Sigmoid colon (tissue), 7 donors: ENCODE results near the gene IL12RB2. TPM values are rescaled to one million over a fixed set of nuclear protein-coding genes. Genes with fewer than 3 reads are reported as not detected.
"Not testable (repeated sequence)": the region's sequence is repeated elsewhere in the genome, so short reads cannot be mapped to it uniquely, and the experiment has no call there.

Source experiments
- DNase-seq: peaks from one replicate; pipeline ENCODE4 v3.0.0-alpha.2; 2019
- H3K27ac ChIP-seq, 4 donors: fragments of 200-600 bp; sonication (generic); one replicate each; pipeline ENCODE4 v1.5.1; 2016 to 2019; ENCODE audit warnings: mild to moderate bottlenecking in 1 of 4
- H3K27me3 ChIP-seq, 3 donors: fragments of 200-600 bp; sonication (generic); one replicate each; pipeline ENCODE4 v1.5.1; 2019; ENCODE audit warnings: mild to moderate bottlenecking in 1 of 3
- H3K36me3 ChIP-seq, 4 donors: fragments of 200-600 bp; sonication (generic); one replicate each; pipeline ENCODE4 v1.5.1; 2016 to 2019
- H3K4me1 ChIP-seq, 4 donors: fragments of 200-600 bp; sonication (generic); one replicate each; pipeline ENCODE4 v1.5.1; 2017 to 2019
- H3K4me3 ChIP-seq, 4 donors: fragments of 200-600 bp; sonication (generic); one replicate each; pipeline ENCODE4 v1.5.1; 2017 to 2019; ENCODE audit warnings: mild to moderate bottlenecking in 2 of 4, moderate library complexity in 1 of 4
- H3K9me3 ChIP-seq, 4 donors: fragments of 200-600 bp in 3 of 4; sonication (generic) in 3 of 4; one replicate each; pipeline versions ENCODE4 v1.5.1 to v1.6.1; 2013 to 2019
- CTCF ChIP-seq, 4 experiments: fragments of 450-650 bp in 3 of 4; fragments of 200-600 bp in 1 of 4; IDR thresholded peaks; one replicate each; pipeline ENCODE4 v1.5.1; 2016 to 2019; ENCODE audit warnings: antibody characterized with exemption in 4 of 4, mild to moderate bottlenecking in 3 of 4, moderate library complexity in 2 of 4
- EP300 ChIP-seq, 4 donors: sonication (generic); formaldehyde crosslinking; IDR thresholded peaks; one replicate each; pipeline ENCODE4 v1.6.1; 2017; ENCODE audit warnings: antibody characterized with exemption in 4 of 4
- POLR2A ChIP-seq, 2 donors: fragments of 450-650 bp; IDR thresholded peaks; one replicate each; pipeline ENCODE4 v1.6.1; 2016; ENCODE audit warnings: antibody characterized with exemption in 2 of 2, mild to moderate bottlenecking in 2 of 2, moderate library complexity in 2 of 2
- POLR2AphosphoS5 ChIP-seq, 4 donors: sonication (generic); formaldehyde crosslinking; IDR thresholded peaks; one replicate each; pipeline ENCODE4 v1.6.1; 2017; ENCODE audit warnings: antibody characterized with exemption in 4 of 4
- WGBS, 2 donors: extraction: QIAGEN DNeasy Blood & Tissue Kit; methylation state at CpG; one replicate each; pipeline ENCODE4 v1.1.7; 2013; 5-methylcytosine and 5-hydroxymethylcytosine counted together
- intact Hi-C: fragments of 100-400 bp; cut with DNase I; formaldehyde crosslinking; loops from one replicate; pipeline ENCODE4 v1.15.1; 2023
- polyA plus RNA-seq, 3 donors: library from polyadenylated mRNA; stranded (reverse); fragments of 200-250 nt; gene quantifications; one replicate each; pipeline ENCODE4 v1.2.3, GENCODE V29; 2013
- total RNA-seq, 4 donors: library from RNA; depleted of rRNA; stranded (reverse); fragments of >200 nt; gene quantifications; one replicate each; pipeline ENCODE4 v1.1.0, GENCODE V29; 2016
- donor health status: healthy with polysubstance abuse.
- donor health status: Bipolar disorder and iron deficiency.
- donor health status: healthy.

The IL12RB2 gene
- total and polyA plus RNA-seq, 7 donors: 0.99 to 2.1 (median 1.3) TPM; not detected in 3

GRCh38 chr1:67414574-67414973, 106.9 kb downstream of the IL12RB2 start:
- 90 to 93% methylated on average over 2 of the region's 2 CpGs for WGBS, 2 donors
- H3K4me3 ChIP-seq: no peak overlapping the region

GRCh38 chr1:67415041-67415440, 107.4 kb downstream of the IL12RB2 start:
- Histone ChIP-seq H3K27ac (no peak overlapping the region), H3K36me3 (peaks cover 19 to 94% (median 41%) of the 10 kb centered on the region in 4 donors), H3K27me3 (no peaks in the 10 kb centered on the region), H3K4me1 (no peaks in the 10 kb centered on the region), H3K4me3 (no peak overlapping the region), H3K9me3 (no peaks in the 10 kb centered on the region)
- TF ChIP-seq CTCF (IDR thresholded peaks at IDR 0.05) (no peak), EP300 (IDR thresholded peaks at IDR 0.05) (no peak), POLR2AphosphoS5 (IDR thresholded peaks at IDR 0.05) (no peak), POLR2A (IDR thresholded peaks at IDR 0.05) (no peak)
- no peak for DNase-seq
- intact Hi-C loops: no loop called here
- WGBS, 2 donors: 90 to 94% methylated on average over 13 of the region's 13 CpGs

More at GRCh38 chr1:67414574-67414973, 106.9 kb downstream of the IL12RB2 start:
- intact Hi-C loops: no loop called here
- Histone ChIP-seq H3K27me3 (no peaks in the 10 kb centered on the region), H3K9me3 (no peaks in the 10 kb centered on the region), H3K4me1 (no peaks in the 10 kb centered on the region), H3K36me3 (peaks cover 19 to 95% (median 45%) of the 10 kb centered on the region in 4 donors), H3K27ac (no peak overlapping the region)
- no peak for TF ChIP-seq CTCF (IDR thresholded peaks at IDR 0.05)
- TF ChIP-seq POLR2A (IDR thresholded peaks at IDR 0.05): no peak
- no peak for TF ChIP-seq EP300 (IDR thresholded peaks at IDR 0.05)
- TF ChIP-seq POLR2AphosphoS5 (IDR thresholded peaks at IDR 0.05): no peak
- no peak for DNase-seq

- H3K27ac ChIP-seq, H3K4me1 ChIP-seq, intact Hi-C loops, H3K27me3 ChIP-seq, DNase-seq, H3K4me3 ChIP-seq, H3K9me3 ChIP-seq: not testable (repeated sequence)
- 81 to 82% methylated on average over 4 of the region's 4 CpGs for WGBS, 2 donors
- peaks cover 31 to 98% (median 56%) of the 10 kb centered on the region in 4 donors for H3K36me3 ChIP-seq
Observed at GRCh38 chr1:67417733-67418132, 110.1 kb downstream of the IL12RB2 start.

DNA sequence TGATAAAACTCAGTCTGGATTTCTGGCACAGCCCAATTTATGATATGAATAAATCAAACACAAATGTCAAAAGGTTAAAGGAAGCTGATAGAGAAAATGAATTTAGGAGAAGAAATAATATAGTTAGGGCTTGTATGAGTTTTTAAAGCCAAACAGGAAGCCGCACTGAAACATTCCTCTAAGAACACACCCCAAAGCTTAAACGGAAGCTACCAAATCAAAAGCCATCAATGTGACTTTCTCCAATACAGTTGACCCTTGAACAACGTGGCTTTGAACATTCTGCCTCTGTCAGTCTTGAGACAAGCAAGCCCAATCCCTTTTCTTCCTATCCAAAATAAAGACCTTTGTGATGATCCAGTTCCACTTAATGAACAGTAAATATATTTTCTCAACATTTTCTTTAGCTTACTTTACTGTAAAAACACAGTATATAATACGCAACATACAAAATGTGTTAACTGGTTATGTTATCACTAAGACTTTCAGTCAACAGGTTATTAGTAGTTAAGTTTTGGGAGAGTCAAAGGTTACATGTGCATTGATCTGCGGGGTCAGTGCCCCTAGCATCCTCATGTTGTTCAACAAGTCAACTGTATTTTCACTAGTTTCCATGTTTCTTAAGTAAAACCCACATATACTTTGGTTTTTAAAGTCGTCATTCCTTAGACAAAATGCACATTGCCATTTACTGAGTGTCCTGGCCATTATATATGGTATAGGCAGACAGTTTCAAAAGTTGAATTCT, 111.3 kb downstream of the IL12RB2 start:
- intact Hi-C loops: no loop called here
- TF ChIP-seq CTCF (IDR thresholded peaks at IDR 0.05): no peak
- TF ChIP-seq POLR2AphosphoS5 (IDR thresholded peaks at IDR 0.05): no peak
- TF ChIP-seq EP300 (IDR thresholded peaks at IDR 0.05): no peak
- no peak for TF ChIP-seq POLR2A (IDR thresholded peaks at IDR 0.05)
- H3K4me3 ChIP-seq: no peak overlapping the region
- WGBS, 2 donors: 54 to 71% methylated on average over 6 of the region's 6 CpGs
- no peaks in the 10 kb centered on the region for H3K27me3 ChIP-seq
- no peaks in the 10 kb centered on the region for H3K9me3 ChIP-seq
- H3K36me3 ChIP-seq: peaks cover 35 to 98% (median 60%) of the 10 kb centered on the region in 4 donors
- no peak overlapping the region for H3K27ac ChIP-seq
- H3K4me1 ChIP-seq: no peaks in the 10 kb centered on the region
- DNase-seq: no peak

DNA sequence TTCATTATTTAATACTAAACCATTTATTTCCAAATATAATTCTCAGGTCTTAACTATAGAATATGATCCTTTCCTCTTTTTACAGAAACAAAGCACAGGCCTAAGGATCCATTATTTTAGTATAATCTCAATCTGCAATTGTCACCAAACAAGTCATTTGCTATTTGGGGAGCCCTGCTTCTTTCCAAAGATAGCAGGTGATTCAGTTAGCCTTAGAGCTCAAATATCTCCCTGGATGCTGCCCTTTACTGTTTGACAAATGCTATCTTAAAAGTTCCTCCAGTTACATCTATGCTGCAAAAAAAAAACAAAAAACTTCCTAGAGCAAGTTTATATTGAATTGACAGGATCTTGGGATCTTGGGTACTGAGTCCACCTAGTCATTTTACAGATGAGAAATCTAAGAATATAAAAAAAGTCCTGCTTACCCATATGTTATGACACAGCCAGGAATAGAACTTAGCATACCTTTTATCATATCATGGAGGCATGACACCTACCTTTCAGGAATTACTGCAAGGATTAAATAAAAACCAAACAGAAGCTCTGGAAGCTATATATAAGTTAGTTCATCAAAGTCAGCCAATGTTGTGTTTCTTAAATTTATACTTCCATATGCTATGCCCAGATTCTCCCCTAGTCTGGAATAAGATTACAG, 113.3 kb downstream of the IL12RB2 start:
- no peak for DNase-seq
- TF ChIP-seq POLR2AphosphoS5 (IDR thresholded peaks at IDR 0.05) (no peak), CTCF (IDR thresholded peaks at IDR 0.05) (no peak), EP300 (IDR thresholded peaks at IDR 0.05) (no peak), POLR2A (IDR thresholded peaks at IDR 0.05) (no peak)
- Histone ChIP-seq H3K4me1 (peaks cover 0 to 8% (median 2%) of the 10 kb centered on the region in 4 donors), H3K4me3 (no peak overlapping the region), H3K27ac (no peak overlapping the region), H3K36me3 (peaks cover 30 to 98% (median 60%) of the 10 kb centered on the region in 4 donors), H3K9me3 (no peaks in the 10 kb centered on the region), H3K27me3 (no peaks in the 10 kb centered on the region)
- intact Hi-C loops: no loop called here
